Stomach (tissue), 9 donors: ENCODE data around the gene SLC16A10. TPM values are rescaled to one million over a fixed set of nuclear protein-coding genes. Genes with fewer than 3 reads are reported as not detected.

Source experiments
- DNase-seq, 2 donors: peaks; one replicate each; pipeline versions ENCODE4 v3.0.0 to v3.0.0-alpha.2; 2013 to 2019
- H3K27ac ChIP-seq, 5 donors: fragments of 200-600 bp in 4 of 5; sonication (generic) in 4 of 5; one replicate each; pipeline ENCODE4 v1.5.1; 2013 to 2019; ENCODE audit warnings: mild to moderate bottlenecking in 1 of 5, moderate library complexity in 1 of 5
- H3K27me3 ChIP-seq, 3 donors: fragments of 200-600 bp; sonication (generic); one replicate each; pipeline ENCODE4 v1.5.1; 2017 to 2019; ENCODE audit warnings: mixed run types in 1 of 3
- H3K36me3 ChIP-seq, 4 donors: fragments of 200-600 bp; sonication (generic); 1 replicate in 3 of 4; 2 replicates in 1 of 4; pipeline ENCODE4 v1.5.1; 2016 to 2019
- H3K4me1 ChIP-seq, 4 donors: fragments of 200-600 bp; sonication (generic); one replicate each; pipeline ENCODE4 v1.5.1; 2016 to 2019
- H3K4me3 ChIP-seq, 4 donors: fragments of 200-600 bp; sonication (generic) in 3 of 4; one replicate each; pipeline ENCODE4 v1.5.1; 2016 to 2019; ENCODE audit warnings: mild to moderate bottlenecking in 1 of 4
- H3K9me3 ChIP-seq, 4 donors: fragments of 200-600 bp; sonication (generic); one replicate each; pipeline ENCODE4 v1.5.1; 2016 to 2019
- CTCF ChIP-seq, 7 experiments: fragments of 450-650 bp in 4 of 7; fragments of 200-600 bp in 3 of 7; sonication (generic) in 3 of 7; IDR thresholded peaks; one replicate each; pipeline ENCODE4 v1.5.1; 2016 to 2019; ENCODE audit warnings: antibody characterized with exemption in 7 of 7, control low read depth in 2 of 7, mild to moderate bottlenecking in 1 of 7
- EP300 ChIP-seq: sonication (generic); formaldehyde crosslinking; IDR thresholded peaks from one replicate; pipeline ENCODE4 v1.6.1; 2017; ENCODE audit warnings: antibody characterized with exemption
- POLR2A ChIP-seq, 4 donors: fragments of 450-650 bp; IDR thresholded peaks; one replicate each; pipeline ENCODE4 v1.6.1; 2016; ENCODE audit warnings: antibody characterized with exemption in 4 of 4, control low read depth in 2 of 4, mild to moderate bottlenecking in 1 of 4, moderate library complexity in 1 of 4
- POLR2AphosphoS5 ChIP-seq, 3 donors: sonication (generic); formaldehyde crosslinking; IDR thresholded peaks; one replicate each; pipeline ENCODE4 v1.6.1; 2016; ENCODE audit warnings: antibody characterized with exemption in 3 of 3
- WGBS, 5 donors: extraction: QIAGEN DNeasy Blood & Tissue Kit in 3 of 5; methylation state at CpG; one replicate each; pipeline versions ENCODE4 v1.1.5 to v1.1.7; 2013 to 2018; 5-methylcytosine and 5-hydroxymethylcytosine counted together
- intact Hi-C: fragments of 100-400 bp; cut with DNase I; formaldehyde crosslinking; loops from one replicate; pipeline ENCODE4 v1.15.1; 2023; ENCODE audit warnings: low total_unique reads
- polyA plus RNA-seq, 3 donors: library from polyadenylated mRNA; stranded (reverse); fragments of 200-250 nt; gene quantifications; one replicate each; pipeline ENCODE4 v1.2.3, GENCODE V29; 2013
- small RNA-seq, 4 donors: library from RNA; depleted of rRNA; stranded (forward); fragments of <200 nt; gene quantifications; one replicate each; pipeline ENCODE3, GENCODE V24; 2016
- total RNA-seq, 5 donors: library from RNA; depleted of rRNA; stranded (reverse); fragments of >200 nt; gene quantifications; one replicate each; pipeline versions ENCODE4 v1.1.0 to v1.2.3, GENCODE V29; 2014 to 2016
- donor health status: healthy with polysubstance abuse.
- donor health status: Bipolar disorder and iron deficiency.
- donor health status: healthy.

The SLC16A10 gene
- total and polyA plus RNA-seq, 8 donors: 0.46 to 206 (median 8.5) TPM

- Histone ChIP-seq H3K36me3 (peaks cover 31 to 81% (median 68%) of the 10 kb centered on the region in 4 donors), H3K27me3 (no peaks in the 10 kb centered on the region), H3K9me3 (peaks cover 3 to 23% (median 18%) of the 10 kb centered on the region in 4 donors), H3K4me1 (no peaks in the 10 kb centered on the region), H3K27ac (no peak overlapping the region), H3K4me3 (no peak overlapping the region)
- no peak for DNase-seq
- intact Hi-C loops: no loop called here
- TF ChIP-seq POLR2A (IDR thresholded peaks at IDR 0.05) (no peak), CTCF (IDR thresholded peaks at IDR 0.05) (no peak), POLR2AphosphoS5 (IDR thresholded peaks at IDR 0.05) (no peak), EP300 (no peak)
- WGBS, 5 donors: 80 to 87% (median 83%) methylated on average over 2 of the region's 2 CpGs
Observed at GRCh38 chr6:111278731-111279130, 191.4 kb downstream of the SLC16A10 start.

- Histone ChIP-seq H3K27me3 (no peaks in the 10 kb centered on the region), H3K36me3 (peaks cover 15 to 64% (median 51%) of the 10 kb centered on the region in 4 donors), H3K9me3 (peaks cover 0 to 5% (median 2%) of the 10 kb centered on the region in 4 donors), H3K27ac (no peak overlapping the region), H3K4me3 (no peak overlapping the region), H3K4me1 (no peaks in the 10 kb centered on the region)
- 94 to 99% (median 97%) methylated on average over 4 of the region's 4 CpGs for WGBS, 5 donors
- DNase-seq: no peak
- TF ChIP-seq POLR2AphosphoS5 (IDR thresholded peaks at IDR 0.05): no peak
- no peak for TF ChIP-seq CTCF (IDR thresholded peaks at IDR 0.05)
- TF ChIP-seq POLR2A (IDR thresholded peaks at IDR 0.05): no peak
- intact Hi-C loops: no loop called here
Observed at GRCh38 chr6:111280445-111280955, 193.2 kb downstream of the SLC16A10 start.

Small RNAs within 50 kb of the gene (small RNA-seq; reads per million reads assigned to genes)
- gene RNU6-960P: 0 reads per million in 4 donors

Other genes with a start within 250 kb of the SLC16A10 start
- 100 to 1,000 TPM in 2 of 5 donors, 10 to 100 TPM in 2, 1 to 10 TPM in 1; 8.4 to 179 (median 57.6) TPM for gene AMD1, start 212.7 kb upstream of the SLC16A10 start, total RNA-seq
- 10 to 100 TPM; 21.7 to 53.3 (median 47.5) TPM for gene AMD1, start 212.7 kb upstream of the SLC16A10 start, polyA plus RNA-seq
- gene GTF3C6, start 128.8 kb upstream of the SLC16A10 start, total RNA-seq: 10 to 100 TPM in 3 of 5 donors, 1 to 10 TPM in 2; 5.5 to 68.8 (median 15.6) TPM
- gene GTF3C6, start 128.8 kb upstream of the SLC16A10 start, polyA plus RNA-seq: 10 to 100 TPM; 64.5 to 88.8 (median 76.4) TPM
- 10 to 100 TPM in 2 of 5 donors, 1 to 10 TPM in 2, under 1 TPM in 1; 0.89 to 21.6 (median 6.7) TPM for gene RPF2, start 105.5 kb upstream of the SLC16A10 start, total RNA-seq
- gene RPF2, start 105.5 kb upstream of the SLC16A10 start, polyA plus RNA-seq: 10 to 100 TPM; 22.5 to 38.8 (median 25.2) TPM